A673 (cell line): ENCODE results near the gene IL23R.

Source experiments
- CTCF ChIP-seq: fragments of 300-800, 200-600 bp; sonication (generic); conservative IDR thresholded peaks from 2 replicates; pipeline ENCODE4 v1.5.1; 2017; ENCODE audit warnings: low read depth, mild to moderate bottlenecking, antibody characterized with exemption, low read length, moderate library complexity, mixed read lengths
- EZH2 ChIP-seq: fragments of 200-600 bp; sonication (generic); IDR thresholded peaks from 2 replicates; pipeline ENCODE4 v1.6.1; 2017; ENCODE audit warnings: borderline replicate concordance, low read depth, mild to moderate bottlenecking, mixed read lengths, antibody characterized with exemption, low read length; ENCODE audit not compliant: poor library complexity, severe bottlenecking

GRCh38 chr1:67217417-67217816, 51.2 kb downstream of the IL23R start:
- TF ChIP-seq CTCF (no peak), EZH2 (no peak)
